Measurements from ENCODE around the gene ECSCR. TPM values are rescaled to one million over a fixed set of nuclear protein-coding genes. Genes with fewer than 3 reads are reported as not detected.

ECSCR gene
- total and polyA plus RNA-seq, 7 experiments from 2014 or later, result 0.19 to 0.73 (median 0.37) TPM; not detected in 3

- H3K4me1 ChIP-seq (ENCODE audit: control insufficient read depth in 2 of 2, insufficient read depth in 2 of 2, low read length in 2 of 2), result peaks cover 0 to 17% of the 10 kb centered on the region in 2 donors
- H3K36me3 Mint-ChIP-seq, result peaks cover 0 to 18% (median 13%) of the 10 kb centered on the region in 5 donors
- no peaks in the 10 kb centered on the region for H3K27me3 Mint-ChIP-seq
- ChIA-PET POLR2A (interaction anchor here (0.9 to 1.7 kb wide), 3 partner anchors 10 to 96 kb away, joined by 3 to 9 read pairs (median 4); partner anchors contain the start of gene SPATA24), CTCF (interaction anchor here (0.7 to 2.7 kb wide), 2 partner anchors 98 to 274 kb away, joined by 3 to 14 read pairs; no protein-coding TSS in a partner anchor)
- H3K27me3 ChIP-seq (ENCODE audit: control insufficient read depth in 2 of 2, insufficient read depth in 2 of 2, low read length in 2 of 2), result no peaks in the 10 kb centered on the region
- H3K36me3 ChIP-seq (ENCODE audit: control insufficient read depth in 2 of 3, insufficient read depth in 3 of 3, low read length in 3 of 3), result peaks cover 0 to 13% (median 0%) of the 10 kb centered on the region in 3 experiments
- peaks cover 2 to 71% (median 25%) of the 10 kb centered on the region in 7 donors for H3K4me1 Mint-ChIP-seq
- no peaks in the 10 kb centered on the region for H3K9me3 ChIP-seq (ENCODE audit: control insufficient read depth in 2 of 3, low read length in 3 of 3)
- ATAC-seq (no peak), DNase-seq (no peak)
- intact Hi-C loops (cut with micrococcal nuclease), result loop anchor here in 1 of 2 donors (2.0 kb wide), 1 partner anchor 43 kb away; no protein-coding TSS in a partner anchor
- peak overlapping the region in 5 of 9 donors; percentile 7 to 93 (median 27) for H3K27ac Mint-ChIP-seq
- H3K27ac ChIP-seq (ENCODE audit: low read depth, low read length), result no peak overlapping the region
- no peak overlapping the region for H3K4me3 ChIP-seq (ENCODE audit: low read length)
- no peaks in the 10 kb centered on the region for H3K9me3 Mint-ChIP-seq
- peak overlapping the region in 5 of 10 donors; percentile 25 to 83 (median 37) for H3K4me3 Mint-ChIP-seq
Observed at GRCh38 chr5:139415221-139415861, 47.2 kb downstream of the ECSCR start.

- DNase-seq (peak in 4 of 9 donors; percentile 25 to 43 (median 34)), ATAC-seq (peak; percentile 67)
- Histone ChIP-seq H3K27me3 (ENCODE audit: control insufficient read depth in 2 of 2, insufficient read depth in 2 of 2, low read length in 2 of 2) (no peaks in the 10 kb centered on the region), H3K9me3 (ENCODE audit: control insufficient read depth in 2 of 3, low read length in 3 of 3) (no peaks in the 10 kb centered on the region), H3K27ac (ENCODE audit: low read depth, low read length) (no peak overlapping the region), H3K36me3 (ENCODE audit: control insufficient read depth in 2 of 3, insufficient read depth in 3 of 3, low read length in 3 of 3) (peaks cover 0 to 11% (median 0%) of the 10 kb centered on the region in 3 experiments), H3K4me1 (ENCODE audit: control insufficient read depth in 2 of 2, insufficient read depth in 2 of 2, low read length in 2 of 2) (peaks cover 0 to 17% of the 10 kb centered on the region in 2 donors), H3K4me3 (ENCODE audit: low read length) (no peak overlapping the region)
- Mint-ChIP-seq H3K4me3 (peak overlapping the region in 5 of 10 donors; percentile 25 to 83 (median 41)), H3K27me3 (no peaks in the 10 kb centered on the region), H3K36me3 (peaks cover 0 to 18% (median 7%) of the 10 kb centered on the region in 5 donors), H3K4me1 (peaks cover 2 to 68% (median 25%) of the 10 kb centered on the region in 7 donors), H3K27ac (peak overlapping the region in 6 of 9 donors; percentile 7 to 93 (median 26)), H3K9me3 (no peaks in the 10 kb centered on the region)
- intact Hi-C loops (cut with micrococcal nuclease), result loop anchor here in 1 of 2 donors (1.0 to 2.0 kb wide), 2 partner anchors 10 to 44 kb away; partner anchors contain the start of gene SPATA24
- ChIA-PET CTCF (interaction anchor here (0.7 to 2.7 kb wide), 4 partner anchors 15 to 274 kb away, joined by 3 to 14 read pairs (median 4); no protein-coding TSS in a partner anchor), POLR2A (interaction anchor here (0.6 to 1.7 kb wide), 5 partner anchors 9 to 109 kb away, joined by 3 to 9 read pairs (median 3); partner anchors contain the start of gene SPATA24)
Observed at GRCh38 chr5:139414581-139415130, 47.9 kb downstream of the ECSCR start.

- intact Hi-C loops (cut with micrococcal nuclease), result loop anchor here in 1 of 2 donors (1.0 to 2.0 kb wide), 2 partner anchors 10 to 45 kb away; partner anchors contain the start of gene SPATA24
- CTCF ChIA-PET, result interaction anchor here (1.0 to 2.7 kb wide), 3 partner anchors 14 to 99 kb away, joined by 3 to 14 read pairs (median 4); no protein-coding TSS in a partner anchor
- peak overlapping the region in 5 of 10 donors; percentile 26 to 68 (median 28) for H3K4me3 Mint-ChIP-seq
Observed at GRCh38 chr5:139413963-139414362, 48.6 kb downstream of the ECSCR start.

GRCh38 chr5:139413153-139413552, 49.4 kb downstream of the ECSCR start:
- ATAC-seq, result no peak
- peaks cover 0 to 17% of the 10 kb centered on the region in 2 donors for H3K4me1 ChIP-seq (ENCODE audit: control insufficient read depth in 2 of 2, insufficient read depth in 2 of 2, low read length in 2 of 2)
- no peak for DNase-seq
- no peaks in the 10 kb centered on the region for H3K9me3 ChIP-seq (ENCODE audit: control insufficient read depth in 2 of 3, low read length in 3 of 3)
- Mint-ChIP-seq H3K36me3 (peaks cover 0 to 11% (median 0%) of the 10 kb centered on the region in 5 donors), H3K27me3 (no peaks in the 10 kb centered on the region), H3K27ac (peak overlapping the region in 1 of 9 donors; percentile 93), H3K4me3 (no peak overlapping the region), H3K4me1 (peaks cover 2 to 57% (median 25%) of the 10 kb centered on the region in 7 donors), H3K9me3 (no peaks in the 10 kb centered on the region)
- no peak overlapping the region for H3K4me3 ChIP-seq (ENCODE audit: low read length)
- intact Hi-C loops (cut with micrococcal nuclease), result no loop called here
- ChIA-PET POLR2A (interaction anchor here (1.9 kb wide), 1 partner anchor 21 kb away, joined by 6 read pairs; no protein-coding TSS in a partner anchor), CTCF (interaction anchor here (2.7 kb wide), 1 partner anchor 100 kb away, joined by 14 read pairs; no protein-coding TSS in a partner anchor)
- H3K36me3 ChIP-seq (ENCODE audit: control insufficient read depth in 2 of 3, insufficient read depth in 3 of 3, low read length in 3 of 3), result no peaks in the 10 kb centered on the region
- no peak overlapping the region for H3K27ac ChIP-seq (ENCODE audit: low read depth, low read length)
- no peaks in the 10 kb centered on the region for H3K27me3 ChIP-seq (ENCODE audit: control insufficient read depth in 2 of 2, insufficient read depth in 2 of 2, low read length in 2 of 2)

More at GRCh38 chr5:139413963-139414362, 48.6 kb downstream of the ECSCR start:
- H3K4me1 Mint-ChIP-seq, result peaks cover 2 to 66% (median 25%) of the 10 kb centered on the region in 7 donors
- peak overlapping the region in 5 of 9 donors; percentile 7 to 93 (median 56) for H3K27ac Mint-ChIP-seq
- peaks cover 0 to 5% (median 0%) of the 10 kb centered on the region in 3 experiments for H3K36me3 ChIP-seq (ENCODE audit: control insufficient read depth in 2 of 3, insufficient read depth in 3 of 3, low read length in 3 of 3)
- DNase-seq, result no peak
- no peaks in the 10 kb centered on the region for H3K27me3 ChIP-seq (ENCODE audit: control insufficient read depth in 2 of 2, insufficient read depth in 2 of 2, low read length in 2 of 2)
- H3K36me3 Mint-ChIP-seq, result peaks cover 0 to 16% (median 3%) of the 10 kb centered on the region in 5 donors
- H3K9me3 ChIP-seq (ENCODE audit: control insufficient read depth in 2 of 3, low read length in 3 of 3), result no peaks in the 10 kb centered on the region
- no peak overlapping the region for H3K4me3 ChIP-seq (ENCODE audit: low read length)
- H3K27me3 Mint-ChIP-seq, result no peaks in the 10 kb centered on the region
- no peak overlapping the region for H3K27ac ChIP-seq (ENCODE audit: low read depth, low read length)
- no peaks in the 10 kb centered on the region for H3K9me3 Mint-ChIP-seq
- no peak for ATAC-seq
- POLR2A ChIA-PET, result interaction anchor here (0.6 to 1.9 kb wide), 6 partner anchors 10 to 109 kb away, joined by 3 to 9 read pairs (median 4); partner anchors contain the start of gene SPATA24
- peaks cover 0 to 17% of the 10 kb centered on the region in 2 donors for H3K4me1 ChIP-seq (ENCODE audit: control insufficient read depth in 2 of 2, insufficient read depth in 2 of 2, low read length in 2 of 2)

- no peaks in the 10 kb centered on the region for H3K9me3 Mint-ChIP-seq
- intact Hi-C loops (cut with micrococcal nuclease), result no loop called here
- Histone ChIP-seq H3K4me3 (ENCODE audit: low read length) (no peak overlapping the region), H3K27ac (ENCODE audit: low read depth, low read length) (no peak overlapping the region), H3K36me3 (ENCODE audit: control insufficient read depth in 2 of 3, insufficient read depth in 3 of 3, low read length in 3 of 3) (no peaks in the 10 kb centered on the region), H3K9me3 (ENCODE audit: control insufficient read depth in 2 of 3, low read length in 3 of 3) (no peaks in the 10 kb centered on the region), H3K27me3 (ENCODE audit: control insufficient read depth in 2 of 2, insufficient read depth in 2 of 2, low read length in 2 of 2) (no peaks in the 10 kb centered on the region), H3K4me1 (ENCODE audit: control insufficient read depth in 2 of 2, insufficient read depth in 2 of 2, low read length in 2 of 2) (peaks cover 0 to 21% of the 10 kb centered on the region in 2 donors)
- peaks cover 0 to 11% (median 0%) of the 10 kb centered on the region in 5 donors for H3K36me3 Mint-ChIP-seq
- ATAC-seq, result no peak
- H3K4me3 Mint-ChIP-seq, result no peak overlapping the region
- ChIA-PET CTCF (interaction anchor here (0.6 to 2.2 kb wide), 6 partner anchors 9 to 106 kb away, joined by 4 to 10 read pairs (median 5); no protein-coding TSS in a partner anchor), POLR2A (interaction anchor here (0.6 to 2.1 kb wide), 5 partner anchors 9 to 77 kb away, joined by 3 to 8 read pairs (median 4); partner anchors contain the start of gene STING1)
- no peaks in the 10 kb centered on the region for H3K27me3 Mint-ChIP-seq
- no peak overlapping the region for H3K27ac Mint-ChIP-seq
- DNase-seq, result no peak
- H3K4me1 Mint-ChIP-seq, result peaks cover 9 to 57% (median 36%) of the 10 kb centered on the region in 7 donors
Observed at GRCh38 chr5:139410993-139411828, 51.3 kb downstream of the ECSCR start.

All from naive thymus-derived CD4-positive, alpha-beta T cell (primary cell).